AG09309 (cell line): Measurements from ENCODE around the gene GLB1L2.

Source experiments
- DNase-seq: peaks from one replicate; pipeline ENCODE4 v3.0.0-alpha.2; 2010; ENCODE audit warnings: low read depth
- H3K4me3 ChIP-seq: 2 replicates; pipeline ENCODE4 v1.5.1; 2011; ENCODE audit warnings: mild to moderate bottlenecking, low read depth, low read length, moderate library complexity; ENCODE audit not compliant: control insufficient read depth
- CTCF ChIP-seq: IDR thresholded peaks from 2 replicates; pipeline ENCODE4 v1.5.1; 2011; ENCODE audit warnings: mild to moderate bottlenecking, low read depth, low read length, inconsistent platforms; ENCODE audit not compliant: insufficient read depth, control insufficient read depth; ENCODE audit errors: missing control alignments

GLB1L2 gene

GRCh38 chr11:134346101-134346975, 14.6 kb downstream of the GLB1L2 start:
- TF ChIP-seq CTCF, result no peak
- H3K4me3 ChIP-seq, result no peak overlapping the region
- DNase-seq, result no peak

- no peak overlapping the region for H3K4me3 ChIP-seq
- DNase-seq, result no peak
- TF ChIP-seq CTCF, result no peak
Observed at GRCh38 chr11:134346976-134347350, 15.2 kb downstream of the GLB1L2 start.

GRCh38 chr11:134347441-134347840, 15.7 kb downstream of the GLB1L2 start:
- TF ChIP-seq CTCF, result no peak
- no peak for DNase-seq
- H3K4me3 ChIP-seq, result no peak overlapping the region

- no peak for TF ChIP-seq CTCF
- DNase-seq, result no peak
- no peak overlapping the region for H3K4me3 ChIP-seq
Observed at GRCh38 chr11:134349109-134349801, 17.5 kb downstream of the GLB1L2 start.

- DNase-seq, result no peak
- H3K4me3 ChIP-seq, result no peak overlapping the region
- TF ChIP-seq CTCF, result no peak
Observed at GRCh38 chr11:134349802-134350355, 18.1 kb downstream of the GLB1L2 start.

GRCh38 chr11:134350381-134350780, 18.6 kb downstream of the GLB1L2 start:
- no peak for TF ChIP-seq CTCF
- H3K4me3 ChIP-seq, result no peak overlapping the region
- no peak for DNase-seq
